NT2/D1 (cell line): ENCODE data around the gene FGB.

ENCODE experiments used
- SUZ12 ChIP-seq: IDR thresholded peaks from 2 replicates; pipeline ENCODE4 v1.6.1; 2011; ENCODE audit not compliant: insufficient read length, insufficient read depth; ENCODE audit errors: extremely low read depth
- ZNF274 ChIP-seq: IDR thresholded peaks from 2 replicates; pipeline ENCODE4 v1.6.1; 2011; ENCODE audit warnings: mild to moderate bottlenecking, low read depth, low read length

DNA sequence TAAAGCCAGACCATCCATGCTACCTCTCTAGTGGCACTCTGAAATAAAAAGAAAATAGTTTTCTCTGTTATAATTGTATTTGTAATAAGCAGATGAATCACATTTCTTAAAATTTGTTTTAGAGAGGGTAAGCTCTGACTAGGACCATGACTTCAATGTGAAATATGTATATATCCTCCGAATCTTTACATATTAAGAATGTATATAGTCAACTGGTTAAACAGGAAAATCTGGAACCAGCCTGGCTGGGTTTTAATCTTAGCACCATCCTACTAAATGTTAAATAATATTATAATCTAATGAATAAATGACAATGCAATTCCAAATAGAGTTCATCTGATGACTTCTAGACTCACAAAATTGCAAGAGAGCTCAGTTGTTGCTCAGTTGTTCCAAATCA, 1.5 kb downstream of the FGB start:
- TF ChIP-seq ZNF274, result no peak
- TF ChIP-seq SUZ12, result no peak
